ENCODE results near the gene HAUS3. TPM values are rescaled to one million over a fixed set of nuclear protein-coding genes. Genes with fewer than 3 reads are reported as not detected.

The HAUS3 gene
- total RNA-seq, 1 donor, result 15.9 TPM

DNA sequence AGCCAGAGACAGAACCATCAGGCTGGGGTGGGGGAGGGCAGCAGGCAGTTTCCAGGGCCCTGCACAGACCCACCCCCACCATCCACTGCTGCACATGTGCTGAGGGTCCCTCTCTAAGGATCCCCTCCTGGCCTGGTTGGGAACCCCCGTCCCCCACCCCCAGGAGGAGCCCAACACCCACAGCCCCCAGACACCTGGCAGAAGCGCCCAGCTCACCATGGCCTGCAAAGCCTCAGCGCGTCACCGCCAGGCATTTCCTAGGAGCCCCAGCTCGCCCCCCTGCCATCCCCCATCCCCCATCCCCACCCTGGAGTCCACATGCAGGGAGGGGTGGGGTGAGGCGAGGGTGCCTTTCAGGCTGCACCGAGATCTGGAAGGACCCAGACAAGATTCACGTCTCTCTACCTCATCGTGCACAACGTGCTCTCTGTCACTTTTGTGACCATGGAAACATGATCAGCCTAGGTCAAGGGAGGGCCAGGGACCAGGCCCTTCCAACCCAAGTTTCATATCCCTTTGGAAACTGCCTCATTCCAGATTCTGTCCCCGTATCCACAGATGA, 10.7 kb upstream of the HAUS3 start:
- DNase-seq (ENCODE audit: low read depth in 2 of 3, low spot score in 2 of 3), result no peak

DNA sequence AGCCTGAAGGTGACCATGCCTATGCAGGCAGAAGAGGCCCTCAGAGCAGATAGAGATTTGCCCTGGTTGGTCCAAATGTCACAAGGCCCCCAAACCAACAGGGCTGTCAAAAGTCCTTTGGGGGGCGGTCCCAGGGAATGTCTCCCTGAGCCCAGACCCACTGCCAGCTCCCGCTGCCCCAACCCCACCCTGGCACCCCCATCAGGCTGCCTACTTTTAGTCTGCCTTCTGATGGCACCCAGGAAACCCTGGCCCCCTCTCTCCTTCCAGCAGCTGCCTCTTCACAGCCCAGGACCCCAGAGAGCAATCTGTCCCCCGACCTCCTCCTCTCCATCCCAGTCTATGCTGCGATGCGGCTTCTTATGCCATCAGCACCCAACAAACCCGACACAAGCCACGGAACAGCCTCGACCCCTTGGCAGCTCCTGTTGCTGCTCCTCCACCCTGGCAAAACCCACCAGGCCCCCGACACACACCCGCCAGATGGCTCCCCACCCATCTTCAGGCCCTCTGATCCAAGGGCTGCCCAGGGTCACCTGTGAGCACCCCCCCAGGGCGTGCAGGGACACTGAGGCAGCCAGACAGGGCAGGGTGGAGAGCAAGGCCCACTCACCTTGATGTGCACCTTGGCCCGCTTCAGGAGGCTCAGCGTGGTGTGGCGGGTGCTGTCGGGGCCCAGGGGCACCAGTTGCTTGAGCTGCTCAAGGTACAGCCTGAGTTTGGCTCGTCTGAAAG, 10.0 kb upstream of the HAUS3 start:
- no peak for DNase-seq (ENCODE audit: low read depth in 2 of 3, low spot score in 2 of 3)

DNA sequence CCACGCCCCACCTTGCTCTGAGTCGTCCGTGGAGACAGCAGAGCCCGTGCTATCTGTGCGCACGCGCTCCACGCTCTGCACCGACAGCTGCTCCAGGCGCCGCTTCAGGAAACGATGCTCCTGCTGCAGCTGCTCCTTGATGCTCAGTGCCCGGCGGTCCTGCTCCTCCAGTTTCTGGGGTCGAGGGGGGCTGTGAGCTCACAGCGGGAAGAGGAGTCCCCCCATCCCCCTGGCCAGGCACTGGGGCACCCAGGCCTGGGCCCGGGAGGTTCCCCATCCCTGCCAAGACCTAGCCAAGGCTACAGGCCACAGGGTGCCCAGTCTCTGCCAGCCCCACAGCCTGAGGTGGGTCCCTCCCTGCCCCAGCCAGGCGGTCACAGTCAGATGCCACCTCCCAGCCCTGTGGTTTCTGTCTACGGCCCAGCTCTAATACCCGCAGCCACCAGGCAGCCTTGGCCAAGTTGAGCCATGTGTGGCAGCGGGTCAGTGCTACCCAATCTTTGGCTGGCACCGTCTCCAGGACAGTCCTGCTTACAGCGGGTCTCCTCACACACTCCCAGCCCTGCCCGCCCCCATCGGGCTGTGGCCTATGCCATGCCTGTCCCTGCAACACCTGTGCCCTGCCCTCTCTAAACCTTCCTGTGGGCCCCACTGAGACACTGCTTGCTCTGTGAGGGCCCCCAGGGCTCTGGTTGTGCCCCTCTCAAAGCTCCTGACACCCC, 9.3 kb upstream of the HAUS3 start:
- DNase-seq (ENCODE audit: low read depth in 2 of 3, low spot score in 2 of 3), result no peak

- DNase-seq (ENCODE audit: low read depth in 2 of 3, low spot score in 2 of 3), result no peak
Measured at GRCh38 chr4:2250357-2251072, 8.6 kb upstream of the HAUS3 start.

- DNase-seq (ENCODE audit: low read depth in 2 of 3, low spot score in 2 of 3), result no peak
Measured at GRCh38 chr4:2249526-2250356, 7.8 kb upstream of the HAUS3 start.

- DNase-seq (ENCODE audit: low read depth in 2 of 3, low spot score in 2 of 3), result no peak
Measured at GRCh38 chr4:2248821-2249261, 6.9 kb upstream of the HAUS3 start.

- DNase-seq (ENCODE audit: low read depth in 2 of 3, low spot score in 2 of 3), result no peak
Measured at GRCh38 chr4:2248044-2248780, 6.3 kb upstream of the HAUS3 start.

- no peak for DNase-seq (ENCODE audit: low read depth in 2 of 3, low spot score in 2 of 3)
Measured at GRCh38 chr4:2247128-2248043, 5.5 kb upstream of the HAUS3 start.

DNA sequence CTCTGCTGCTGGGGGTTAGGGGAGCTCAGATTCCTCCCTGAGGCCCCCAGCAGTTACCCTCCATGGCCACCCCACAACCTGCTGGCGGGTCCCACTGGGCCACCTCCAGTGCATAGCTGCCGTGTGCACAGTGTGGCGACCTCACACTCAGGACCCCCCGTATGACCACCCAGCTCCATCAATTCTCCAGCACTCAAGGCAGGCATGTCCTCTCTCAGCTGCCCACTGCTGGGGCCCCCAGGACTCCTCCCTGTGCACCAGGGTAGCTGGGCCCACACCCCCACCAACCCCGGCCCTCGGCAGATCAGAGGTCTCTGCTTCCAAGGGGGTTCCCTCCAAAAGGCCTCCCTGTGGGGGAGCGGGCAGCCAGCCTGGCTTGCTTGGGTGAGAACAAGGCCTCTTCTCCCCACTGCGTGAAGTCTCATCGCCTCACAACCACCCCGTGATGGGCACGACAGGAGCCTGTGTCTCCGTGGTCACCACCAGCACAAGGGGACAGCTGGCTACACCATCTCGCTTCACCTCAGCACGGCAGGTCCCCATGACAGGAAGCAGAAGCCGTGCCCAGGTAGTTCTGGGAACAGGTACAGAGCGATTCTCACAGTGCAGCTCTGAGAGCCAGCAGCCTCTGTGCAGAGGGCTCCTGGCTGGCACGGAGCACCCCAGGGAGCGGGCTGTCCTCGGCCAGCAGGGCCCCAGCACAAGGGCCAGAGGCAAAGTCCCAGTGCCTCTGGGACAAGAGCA, 4.6 kb upstream of the HAUS3 start:
- DNase-seq (ENCODE audit: low read depth in 2 of 3, low spot score in 2 of 3), result no peak

DNA sequence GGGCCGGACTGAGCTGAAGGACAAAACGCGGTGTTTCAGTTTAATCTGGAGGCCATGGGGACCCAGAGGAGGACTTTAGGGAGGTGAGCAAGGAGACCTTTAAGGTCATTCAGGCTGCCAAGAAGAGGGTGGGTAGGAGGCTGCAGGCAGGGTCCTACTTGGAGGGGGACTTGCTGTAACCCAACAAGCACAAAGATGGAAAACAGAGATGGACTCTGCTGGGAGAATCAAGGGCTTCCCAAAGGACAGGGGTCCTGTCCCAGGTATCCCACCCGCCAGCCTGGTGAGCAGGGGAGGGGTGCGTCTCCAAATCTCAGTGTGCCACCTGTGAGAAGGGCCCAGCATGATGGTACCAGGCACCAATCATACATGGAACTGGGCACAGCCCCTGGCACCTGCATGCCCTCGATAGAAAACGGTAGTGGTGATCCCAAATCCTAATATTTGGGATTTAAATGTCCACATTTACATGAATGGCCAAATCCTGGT, 3.9 kb upstream of the HAUS3 start:
- DNase-seq (ENCODE audit: low read depth in 2 of 3, low spot score in 2 of 3), result no peak

GRCh38 chr4:2245057-2245786, 3.3 kb upstream of the HAUS3 start:
- DNase-seq (ENCODE audit: low read depth in 2 of 3, low spot score in 2 of 3), result no peak

- peak in 1 of 3 donors; percentile 53 for DNase-seq (ENCODE audit: low read depth in 2 of 3, low spot score in 2 of 3)
Measured at GRCh38 chr4:2243681-2244380, 1.9 kb upstream of the HAUS3 start.

DNA sequence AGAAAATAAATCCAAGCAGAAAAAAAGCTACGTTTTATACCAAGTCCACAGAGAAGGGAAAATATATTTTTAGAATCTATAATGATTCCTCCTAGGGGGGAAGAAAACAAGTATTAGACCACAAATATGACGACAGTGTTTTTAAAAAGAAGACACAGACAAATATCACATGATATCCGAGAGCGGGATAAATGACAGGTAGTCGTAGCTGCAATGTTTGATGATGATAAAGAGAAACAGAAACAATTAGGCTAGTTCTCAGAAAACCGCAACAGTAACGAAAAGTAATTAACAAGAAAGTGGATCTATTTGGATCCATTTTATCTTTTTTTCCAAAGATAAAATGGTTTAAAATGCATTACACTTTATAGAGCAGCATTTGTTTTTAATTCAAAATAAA, 918 bp downstream of the HAUS3 start:
- DNase-seq (ENCODE audit: low read depth in 2 of 3, low spot score in 2 of 3), result peak in 1 of 3 donors; percentile 23

DNA sequence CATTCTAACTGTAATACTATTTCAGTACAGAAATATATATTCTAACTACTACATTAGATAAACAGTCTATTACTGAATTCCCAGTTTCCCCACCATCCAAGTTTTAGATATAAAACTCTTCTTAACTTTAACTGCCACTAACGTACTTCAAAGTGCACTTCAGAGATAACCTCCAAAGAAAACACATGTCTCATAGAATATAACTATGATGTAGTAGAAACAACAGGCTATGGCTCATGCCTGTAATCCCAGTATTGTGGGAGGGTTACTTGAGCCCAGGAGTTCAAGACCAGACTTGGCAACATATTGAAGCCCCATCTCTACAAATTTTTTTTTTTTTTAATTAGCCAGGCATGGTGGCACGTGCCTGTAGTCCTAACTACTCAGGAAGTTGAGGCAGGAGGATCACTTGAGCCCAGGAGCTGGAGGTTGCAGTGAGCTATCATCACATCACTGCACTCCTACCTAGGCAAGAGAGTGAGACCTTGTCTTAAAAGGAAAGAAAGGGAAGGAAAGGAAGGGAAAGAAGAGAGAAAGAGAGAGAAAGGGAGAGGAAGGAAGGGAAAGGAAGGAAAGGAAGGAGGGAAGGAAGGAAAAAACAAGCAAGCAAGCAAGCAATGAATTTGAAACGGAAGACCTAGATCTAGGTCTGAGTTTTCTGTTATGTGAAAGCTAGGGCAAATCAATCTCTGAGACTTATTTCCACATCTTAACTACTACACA, 4.8 kb downstream of the HAUS3 start:
- no peak for DNase-seq (ENCODE audit: low read depth in 2 of 3, low spot score in 2 of 3)

DNA sequence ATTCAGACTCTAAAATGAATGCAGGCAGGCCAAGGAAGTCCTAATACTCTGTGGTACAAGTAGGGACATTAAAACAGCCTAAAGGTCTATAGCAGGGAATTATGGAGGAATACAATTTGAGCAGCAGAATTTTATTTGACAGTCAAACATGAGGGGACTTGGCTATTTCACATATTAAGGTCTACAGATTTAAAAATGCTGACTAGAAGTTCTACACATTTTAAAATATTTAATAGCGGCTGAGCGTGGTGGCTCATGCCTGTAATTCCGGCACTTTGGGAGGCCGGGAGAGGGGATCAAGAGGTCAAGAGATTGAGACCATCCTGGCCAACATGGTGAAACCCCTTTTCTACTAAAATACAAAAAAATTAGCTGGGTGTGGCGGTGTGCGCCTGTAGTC, 10.8 kb downstream of the HAUS3 start:
- no peak for DNase-seq (ENCODE audit: low read depth in 2 of 3, low spot score in 2 of 3)

DNA sequence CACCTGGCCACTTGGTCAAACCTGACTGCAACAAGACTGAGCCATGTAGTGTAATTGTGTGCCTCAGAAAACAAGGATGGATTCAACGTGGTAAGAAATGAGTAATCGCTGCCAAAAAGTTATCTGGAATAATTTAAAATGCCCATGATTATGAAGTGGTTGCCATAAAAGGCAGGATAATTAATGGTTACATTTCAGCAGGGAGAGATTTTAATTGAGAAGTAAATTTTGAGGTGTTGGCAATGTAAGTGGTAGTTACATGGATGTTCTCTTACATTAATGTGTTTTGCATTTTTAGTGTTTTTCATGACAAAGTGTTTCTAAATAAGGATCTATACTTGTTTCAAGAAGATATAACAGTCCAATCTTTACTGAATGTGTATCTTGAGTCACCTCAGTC, 15.7 kb downstream of the HAUS3 start:
- DNase-seq (ENCODE audit: low read depth in 2 of 3, low spot score in 2 of 3), result no peak
